SK-N-SH (cell line): ENCODE results near the gene STARD13. TPM values are rescaled to one million over a fixed set of nuclear protein-coding genes. Genes with fewer than 3 reads are reported as not detected.
A peak's percentile ranks its signal among the peaks of the same experiment; 100 is the strongest.

Experiments used
- CTCF ChIA-PET: fragments of 300-600, 350-600 bp; formaldehyde crosslinking; extraction: SDS; loops from one replicate; lab custom pipeline; 2021; lab: Yijun Ruan, JAX
- POLR2A ChIA-PET: fragments of 350-600 bp; sonication (Branson Sonifier 250); formaldehyde crosslinking; extraction: SDS; loops from one replicate; lab custom pipeline; 2020; ENCODE audit warnings: antibody characterized with exemption, inconsistent platforms; lab: Yijun Ruan, JAX
- DNase-seq: peaks from one replicate; pipeline ENCODE4 v3.0.0; 2012
- H2AFZ ChIP-seq: fragments of 200-600 bp; sonication (generic); 2 replicates; pipeline ENCODE4 v1.8.1; 2016; ENCODE audit warnings: antibody characterized with exemption, mild to moderate bottlenecking, low read depth
- H3F3A ChIP-seq: fragments of 200-600 bp; sonication (generic); replicated peaks from 2 replicates; pipeline ENCODE3; 2016; ENCODE audit warnings: antibody characterized with exemption, mild to moderate bottlenecking; ENCODE audit not compliant: insufficient read depth
- H3K27ac ChIP-seq, 2 experiments: fragments of 200-500 bp in 1 of 2; fragments of 200-600 bp in 1 of 2; sonication (Bioruptor generic) in 1 of 2; sonication (generic), shearing (Covaris generic) in 1 of 2; 2 replicates each; pipeline versions ENCODE4 v1.5.1 to v1.6.1; 2014 to 2016; ENCODE audit warnings: low read depth in 2 of 2, inconsistent platforms in 1 of 2, low read length in 1 of 2, mild to moderate bottlenecking in 1 of 2, mixed read lengths in 1 of 2
- H3K27me3 ChIP-seq: fragments of 200-600 bp; sonication (generic), shearing (Covaris generic); 2 replicates; pipeline ENCODE4 v1.6.1; 2016; ENCODE audit warnings: mixed run types; ENCODE audit not compliant: insufficient read depth
- H3K36me3 ChIP-seq, 2 experiments: fragments of 200-500 bp in 1 of 2; fragments of 200-600 bp in 1 of 2; sonication (Bioruptor generic) in 1 of 2; sonication (generic) in 1 of 2; replicated peaks in 1 of 2; 2 replicates each; pipeline versions ENCODE3 to v1.5.1; 2014 to 2016; ENCODE audit warnings: low read length in 1 of 2, mild to moderate bottlenecking in 1 of 2; ENCODE audit not compliant: insufficient read depth in 2 of 2, control insufficient read depth in 1 of 2
- H3K4me1 ChIP-seq, 2 experiments: fragments of 200-500 bp in 1 of 2; fragments of 200-600 bp in 1 of 2; sonication (Bioruptor generic) in 1 of 2; sonication (generic), shearing (Covaris generic) in 1 of 2; 2 replicates each; pipeline versions ENCODE4 v1.5.1 to v1.6.1; 2014 to 2016; ENCODE audit warnings: low read depth in 1 of 2, low read length in 1 of 2, mixed run types in 1 of 2; ENCODE audit not compliant: insufficient read depth in 2 of 2, control insufficient read depth in 1 of 2
- H3K4me2 ChIP-seq: fragments of 200-600 bp; sonication (generic), shearing (Covaris generic); 2 replicates; pipeline ENCODE4 v1.6.1; 2017; ENCODE audit warnings: mixed run types
- H3K4me3 ChIP-seq, 2 experiments: fragments of 200-500 bp in 1 of 2; fragments of 200-600 bp in 1 of 2; sonication (Bioruptor generic) in 1 of 2; sonication (generic), shearing (Covaris generic) in 1 of 2; 2 replicates each; pipeline versions ENCODE4 v1.5.1 to v1.8.1; 2014 to 2016; ENCODE audit warnings: low read depth in 2 of 2, inconsistent platforms in 1 of 2, low read length in 1 of 2, mild to moderate bottlenecking in 1 of 2, mixed read lengths in 1 of 2, moderate library complexity in 1 of 2
- H3K79me2 ChIP-seq: fragments of 200-600 bp; sonication (generic); 2 replicates; pipeline ENCODE4 v1.8.1; 2017; ENCODE audit warnings: mild to moderate bottlenecking; ENCODE audit not compliant: insufficient read depth
- H3K9ac ChIP-seq: fragments of 200-600 bp; sonication (generic); 2 replicates; pipeline ENCODE4 v1.6.1; 2017; ENCODE audit warnings: mixed run types
- H3K9me2 ChIP-seq: fragments of 200-600 bp; sonication (generic); 2 replicates; pipeline ENCODE4 v1.6.1; 2017; ENCODE audit warnings: mixed run types
- H3K9me3 ChIP-seq: fragments of 200-600 bp; sonication (generic); 2 replicates; pipeline ENCODE4 v1.6.1; 2017; ENCODE audit warnings: mixed run types, mild to moderate bottlenecking, moderate library complexity
- H4K20me1 ChIP-seq: fragments of 200-600 bp; sonication (generic); 2 replicates; pipeline ENCODE4 v1.6.1; 2017; ENCODE audit warnings: mild to moderate bottlenecking, mixed run types; ENCODE audit not compliant: insufficient read depth
- CTCF ChIP-seq: fragments of 200-600 bp; sonication (generic); IDR thresholded peaks from 2 replicates; pipeline ENCODE4 v1.6.1; 2017; ENCODE audit warnings: antibody characterized with exemption, mild to moderate bottlenecking, moderate library complexity
- ELF1 ChIP-seq: IDR thresholded peaks from 2 replicates; pipeline ENCODE4 v1.4.0; 2012
- EZH2phosphoT487 ChIP-seq: fragments of 200-600 bp; sonication (generic); IDR thresholded peaks from 2 replicates; pipeline ENCODE4 v1.6.1; 2017; ENCODE audit warnings: low read depth, mixed run types, mild to moderate bottlenecking, antibody characterized with exemption, moderate library complexity, borderline replicate concordance
- FOSL2 ChIP-seq: IDR thresholded peaks from 2 replicates; pipeline ENCODE4 v1.4.0; 2012; ENCODE audit warnings: low read depth, mild to moderate bottlenecking, moderate library complexity, borderline replicate concordance
- FOXJ3 ChIP-seq: sonication (generic); formaldehyde crosslinking; IDR thresholded peaks from 2 replicates; pipeline ENCODE4 v1.5.1; 2020; ENCODE audit warnings: mild to moderate bottlenecking, missing genetic modification reagents
- FOXM1 ChIP-seq: IDR thresholded peaks from 2 replicates; pipeline ENCODE4 v1.4.0; 2012; ENCODE audit warnings: low read depth, mild to moderate bottlenecking
- GABPA ChIP-seq: IDR thresholded peaks from 2 replicates; pipeline ENCODE4 v1.4.0; 2012; ENCODE audit warnings: low read depth, mild to moderate bottlenecking
- IRF3 ChIP-seq: fragments of 150-350 bp; IDR thresholded peaks from 2 replicates; pipeline ENCODE4 v1.6.1; 2016; ENCODE audit warnings: mild to moderate bottlenecking, low read depth, low read length
- MEF2A ChIP-seq: IDR thresholded peaks from 2 replicates; pipeline ENCODE4 v1.4.0; 2012; ENCODE audit warnings: low read depth, borderline replicate concordance
- NFIC ChIP-seq: IDR thresholded peaks from 2 replicates; pipeline ENCODE4 v1.4.0; 2012; ENCODE audit warnings: borderline replicate concordance
- POLR2AphosphoS5 ChIP-seq: IDR thresholded peaks from 2 replicates; pipeline ENCODE4 v1.6.1; 2012; ENCODE audit warnings: low read depth, low read length
- REST ChIP-seq: IDR thresholded peaks from 2 replicates; pipeline ENCODE4 v1.6.1; 2012; ENCODE audit warnings: mild to moderate bottlenecking, low read depth, low read length, moderate library complexity
- RFX5 ChIP-seq: IDR thresholded peaks from 2 replicates; pipeline ENCODE4 v1.6.1; 2012; ENCODE audit warnings: mild to moderate bottlenecking, improper control_type of control experiment, low read length
- RXRA ChIP-seq: IDR thresholded peaks from 2 replicates; pipeline ENCODE4 v1.4.0; 2012; ENCODE audit warnings: low read depth, mild to moderate bottlenecking, borderline replicate concordance
- TAF1 ChIP-seq: IDR thresholded peaks from 2 replicates; pipeline ENCODE4 v1.6.1; 2012; ENCODE audit warnings: low read depth, mild to moderate bottlenecking, low read length, moderate library complexity, borderline replicate concordance
- TEAD4 ChIP-seq: IDR thresholded peaks from 2 replicates; pipeline ENCODE4 v1.4.0; 2012; ENCODE audit warnings: mild to moderate bottlenecking, borderline replicate concordance; ENCODE audit not compliant: insufficient read depth
- USF2 ChIP-seq: fragments of 150-350 bp; IDR thresholded peaks from 2 replicates; pipeline ENCODE4 v1.6.1; 2017; ENCODE audit warnings: antibody characterized with exemption, low read length, low read depth, borderline replicate concordance
- YY1 ChIP-seq: IDR thresholded peaks from 2 replicates; pipeline ENCODE4 v1.4.0; 2012; ENCODE audit warnings: low read depth, mild to moderate bottlenecking
- WGBS: methylation state at CpG from one replicate; pipeline ENCODE4 v1.1.6; 2017; ENCODE audit warnings: low lambda C conversion rate; 5-methylcytosine and 5-hydroxymethylcytosine counted together
- polyA plus RNA-seq, 3 experiments: library from polyadenylated mRNA; depleted of rRNA; stranded (reverse); fragments of >200 nt; gene quantifications; 2 replicates each; pipeline ENCODE4 v1.2.3, GENCODE V29; 2012

The STARD13 gene
- polyA plus RNA-seq, 1 of the 3 experiments (the other 2 are of a cell fraction): 5.7 TPM

- WGBS: 63% methylated on average over 3 of the region's 3 CpGs
- H3F3A ChIP-seq: no peaks in the 10 kb centered on the region
- 0 out of 2 replicates have a peak overlapping the region, but pooled peaks have one; percentile 56 for H2AFZ ChIP-seq
- no peaks in the 10 kb centered on the region for H3K79me2 ChIP-seq
- ChIA-PET CTCF (no interaction called here), POLR2A (no interaction called here)
- no peak overlapping the region for H3K4me3 ChIP-seq
- H3K4me1 ChIP-seq: no peaks in the 10 kb centered on the region
- no peak overlapping the region for H3K4me2 ChIP-seq
- H3K27me3 ChIP-seq: no peaks in the 10 kb centered on the region
- H3K36me3 ChIP-seq: no peaks in the 10 kb centered on the region
- H3K9me3 ChIP-seq: no peaks in the 10 kb centered on the region
- DNase-seq: no peak
- H3K9ac ChIP-seq: no peak overlapping the region
- H4K20me1 ChIP-seq: no peaks in the 10 kb centered on the region
- no peaks in the 10 kb centered on the region for H3K9me2 ChIP-seq
- no peak overlapping the region for H3K27ac ChIP-seq
- TF ChIP-seq POLR2AphosphoS5 (no peak), FOSL2 (no peak), TEAD4 (no peak), TAF1 (no peak), CTCF (no peak)
- TF ChIP-seq, all 33 proteins: peak for 0
Observed at GRCh38 chr13:33087790-33088189, 197.8 kb downstream of the STARD13 start.

DNA sequence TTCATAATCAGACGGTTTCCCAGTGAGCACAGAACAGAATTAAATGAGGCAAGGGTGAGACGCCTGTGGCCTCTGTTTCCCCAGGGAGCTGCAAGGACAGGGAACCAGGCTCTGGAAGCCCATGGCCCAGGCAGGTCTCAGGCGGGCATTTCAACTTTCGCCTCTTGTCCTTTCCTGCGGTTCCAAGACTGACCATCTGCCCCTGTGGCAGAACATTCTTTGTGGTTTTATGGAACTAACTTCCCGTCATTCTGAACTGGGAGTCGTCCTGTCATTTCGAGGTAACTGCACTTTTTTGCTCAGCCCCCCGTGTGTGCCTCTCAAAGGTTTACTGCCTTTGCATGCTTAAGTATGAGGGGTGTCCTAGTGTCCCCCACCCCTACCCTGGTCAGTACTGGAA is 198.5 kb downstream of the STARD13 start:
- 91% methylated on average over 9 of the region's 9 CpGs for WGBS
- H3K4me2 ChIP-seq: no peak overlapping the region
- no peaks in the 10 kb centered on the region for H3K36me3 ChIP-seq
- no peaks in the 10 kb centered on the region for H3K79me2 ChIP-seq
- POLR2A ChIA-PET: no interaction called here
- H3K9me2 ChIP-seq: no peaks in the 10 kb centered on the region
- H3K9ac ChIP-seq: no peak overlapping the region
- DNase-seq: no peak
- no peak overlapping the region for H2AFZ ChIP-seq
- H4K20me1 ChIP-seq: no peaks in the 10 kb centered on the region
- H3K9me3 ChIP-seq: no peaks in the 10 kb centered on the region
- no peaks in the 10 kb centered on the region for H3F3A ChIP-seq
- no peak overlapping the region for H3K27ac ChIP-seq
- no peaks in the 10 kb centered on the region for H3K27me3 ChIP-seq
- CTCF ChIA-PET: no interaction called here
- no peak overlapping the region for H3K4me3 ChIP-seq
- H3K4me1 ChIP-seq: peaks cover 0 to 2% of the 10 kb centered on the region in 2 experiments; a peak in 1 of 4 replicates
- TF ChIP-seq ELF1 (no peak), NFIC (no peak), FOSL2 (no peak), GABPA (no peak), FOXM1 (no peak), IRF3 (no peak), TEAD4 (no peak), RFX5 (no peak), EZH2phosphoT487 (no peak), REST (no peak), FOXJ3 (CRISPR knock-in tag) (no peak), MEF2A (no peak), USF2 (no peak), YY1 (no peak), RXRA (no peak)
